Activated CD4-positive, alpha-beta memory T cell treated with anti-CD3 and anti-CD28 coated beads, Interleukin-2, amount 10 ng/mL, durations not matched to agents 7 days and 5 days (primary cell): Measurements from ENCODE around the gene ZNF394. TPM values are rescaled to one million over a fixed set of nuclear protein-coding genes. Genes with fewer than 3 reads are reported as not detected.

Experiments used
- total RNA-seq, 2 experiments: library from RNA; stranded (reverse); gene quantifications; one replicate each; pipeline ENCODE4 v1.2.3, GENCODE V29; 2021

The ZNF394 gene
- total RNA-seq, 2 experiments from 2014 or later = 64.4 to 65.3 TPM

Other genes starting within 250 kb of the ZNF394 start
- gene MYH16, start 227.4 kb downstream of the ZNF394 start, total RNA-seq = not detected
- 10 to 100 TPM; 63.8 to 68.9 TPM for gene ARPC1A, start 174.4 kb downstream of the ZNF394 start, total RNA-seq
- gene ARPC1B, start 125.6 kb downstream of the ZNF394 start, total RNA-seq = 100 to 1,000 TPM; 396 to 397 TPM
- 100 to 1,000 TPM in 1 of 2 experiments, 10 to 100 TPM in 1; 93.8 to 103 TPM for gene PDAP1, start 91.7 kb downstream of the ZNF394 start, total RNA-seq
- gene BUD31, start 91.3 kb downstream of the ZNF394 start, total RNA-seq = 100 to 1,000 TPM; 104 to 106 TPM
- 1 to 10 TPM; 6.6 to 7.5 TPM for gene PTCD1, start 61.5 kb downstream of the ZNF394 start, total RNA-seq
- 10 to 100 TPM; 64.1 to 66.2 TPM for gene CPSF4, start 61.3 kb downstream of the ZNF394 start, total RNA-seq
- gene ATP5MF, start 34.1 kb downstream of the ZNF394 start, total RNA-seq = 100 to 1,000 TPM; 354 to 390 TPM
- gene ZNF789, start 27.4 kb downstream of the ZNF394 start, total RNA-seq = 10 to 100 TPM; 19.4 to 21.8 TPM
- 10 to 100 TPM; 12.0 to 12.2 TPM for gene ZKSCAN5, start 4.4 kb upstream of the ZNF394 start, total RNA-seq
- gene FAM200A, start 51.8 kb upstream of the ZNF394 start, total RNA-seq = 1 to 10 TPM; 5.0 to 5.1 TPM
- gene ZNF655, start 58.4 kb upstream of the ZNF394 start, total RNA-seq = 100 to 1,000 TPM; 102 to 103 TPM
- gene TMEM225B, start 98.0 kb upstream of the ZNF394 start, total RNA-seq = 1 to 10 TPM; 1.3 to 1.9 TPM
- gene ZSCAN25, start 116.7 kb upstream of the ZNF394 start, total RNA-seq = 10 to 100 TPM; 27.7 TPM
- not detected for gene CYP3A5, start 179.7 kb upstream of the ZNF394 start, total RNA-seq
- not detected for gene CYP3A7, start 234.9 kb upstream of the ZNF394 start, total RNA-seq